Heart left ventricle (tissue), 13 donors: ENCODE measurements around the gene RACK1.

Source experiments
- POLR2A ChIP-seq, 2 donors: fragments of 450-650 bp; IDR thresholded peaks; one replicate each; pipeline ENCODE4 v1.6.1; 2017; ENCODE audit warnings: antibody characterized with exemption in 2 of 2, mild to moderate bottlenecking in 2 of 2, moderate library complexity in 2 of 2
- TF ChIP-seq, protein P1 (sequence below), 12 donors: fragments of 200-600 bp; sonication (generic) in 4 of 12; IDR thresholded peaks; one replicate each; pipeline versions ENCODE4 v1.5.0 to v1.8.0; 2018 to 2022; ENCODE audit warnings: antibody characterized with exemption in 12 of 12, mild to moderate bottlenecking in 5 of 12
- donor health status: ischemic (EF 13 %, LVEDD 7.1; RV severe dilation, severe dysfunction).
- donor health status: DM: no; HTN: yes; CAD: no.
- donor health status: DM: no; HTN: no; CAD: no.
- donor health status: ischemic (EF 25% LVEDD 6.9; RV normal size, moderate dysfunction).
- donor health status: ischemic (EF 25% LVEDD 5.7; RV mildly dilated, moderate dysfunction).
- donor health status: ischemic (EF 35%, LVEDD 5.7; RV mildly dilated, moderate dysfunction).
- donor health status: nonischemic (EF 11% LVEDD 7.7; RV severe dilation, severe dysfunction).
- donor health status: DM: yes; HTN: yes; CAD: no.
- donor health status: PGD.
- donor health status: ischemic (EF 29% LVEDD 5.4; RV normal size, mild dysfunction).
- donor health status: nonischemic (EF 23%, LVEDD 6.1; RV moderate dilation, normal function).

- TF ChIP-seq, protein P1, sequence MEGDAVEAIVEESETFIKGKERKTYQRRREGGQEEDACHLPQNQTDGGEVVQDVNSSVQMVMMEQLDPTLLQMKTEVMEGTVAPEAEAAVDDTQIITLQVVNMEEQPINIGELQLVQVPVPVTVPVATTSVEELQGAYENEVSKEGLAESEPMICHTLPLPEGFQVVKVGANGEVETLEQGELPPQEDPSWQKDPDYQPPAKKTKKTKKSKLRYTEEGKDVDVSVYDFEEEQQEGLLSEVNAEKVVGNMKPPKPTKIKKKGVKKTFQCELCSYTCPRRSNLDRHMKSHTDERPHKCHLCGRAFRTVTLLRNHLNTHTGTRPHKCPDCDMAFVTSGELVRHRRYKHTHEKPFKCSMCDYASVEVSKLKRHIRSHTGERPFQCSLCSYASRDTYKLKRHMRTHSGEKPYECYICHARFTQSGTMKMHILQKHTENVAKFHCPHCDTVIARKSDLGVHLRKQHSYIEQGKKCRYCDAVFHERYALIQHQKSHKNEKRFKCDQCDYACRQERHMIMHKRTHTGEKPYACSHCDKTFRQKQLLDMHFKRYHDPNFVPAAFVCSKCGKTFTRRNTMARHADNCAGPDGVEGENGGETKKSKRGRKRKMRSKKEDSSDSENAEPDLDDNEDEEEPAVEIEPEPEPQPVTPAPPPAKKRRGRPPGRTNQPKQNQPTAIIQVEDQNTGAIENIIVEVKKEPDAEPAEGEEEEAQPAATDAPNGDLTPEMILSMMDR (IDR thresholded peaks at IDR 0.05), result no peak
- TF ChIP-seq POLR2A (IDR thresholded peaks at IDR 0.05), result no peak
Measured at GRCh38 chr5:181271081-181271480, 27.4 kb upstream of the RACK1 start.
